Measurements from ENCODE around the gene GALNT18. TPM values are rescaled to one million over a fixed set of nuclear protein-coding genes. Genes with fewer than 3 reads are reported as not detected.

The GALNT18 gene
- total RNA-seq, 4 donors from 2014 or later = 4.7 to 20.4 (median 14.1) TPM

GRCh38 chr11:11263238-11264005 is 358.4 kb downstream of the GALNT18 start:
- Histone ChIP-seq H3K27ac (no peak overlapping the region), H3K4me1 (peaks cover 0 to 16% (median 4%) of the 10 kb centered on the region in 3 donors), H3K4me3 (no peak overlapping the region), H3K27me3 (no peaks in the 10 kb centered on the region), H3K36me3 (no peaks in the 10 kb centered on the region), H3K9me3 (no peaks in the 10 kb centered on the region)
- WGBS, 2 donors = 38 to 47% methylated on average over 7 to 8 of the region's 8 CpGs
- TF ChIP-seq POLR2A (IDR thresholded peaks at IDR 0.05) = no peak
- no peak for TF ChIP-seq CTCF (IDR thresholded peaks at IDR 0.05)
- DNase-seq = no peak
- intact Hi-C loops (cut with DNase I) = no loop called here

- WGBS, 2 donors = 88 to 92% methylated on average over 5 of the region's 5 CpGs
- Histone ChIP-seq H3K4me1 (peaks cover 0 to 16% (median 4%) of the 10 kb centered on the region in 3 donors), H3K36me3 (no peaks in the 10 kb centered on the region), H3K9me3 (no peaks in the 10 kb centered on the region), H3K27me3 (no peaks in the 10 kb centered on the region), H3K4me3 (no peak overlapping the region), H3K27ac (no peak overlapping the region)
- no peak for DNase-seq
- no peak for TF ChIP-seq CTCF (IDR thresholded peaks at IDR 0.05)
- TF ChIP-seq POLR2A (IDR thresholded peaks at IDR 0.05) = no peak
- intact Hi-C loops (cut with DNase I) = no loop called here
These were observed 359.5 kb downstream of the GALNT18 start for GRCh38 chr11:11262171-11262920.

- Histone ChIP-seq H3K4me3 (no peak overlapping the region), H3K9me3 (no peaks in the 10 kb centered on the region), H3K4me1 (peaks cover 0 to 16% (median 4%) of the 10 kb centered on the region in 3 donors), H3K27ac (no peak overlapping the region), H3K36me3 (no peaks in the 10 kb centered on the region), H3K27me3 (no peaks in the 10 kb centered on the region)
- intact Hi-C loops (cut with DNase I) = no loop called here
- DNase-seq = no peak
- TF ChIP-seq POLR2A (IDR thresholded peaks at IDR 0.05) (no peak), CTCF (IDR thresholded peaks at IDR 0.05) (no peak)
- WGBS, 2 donors = 71 to 90% methylated on average over 4 of the region's 5 CpGs
These were observed 360.2 kb downstream of the GALNT18 start for GRCh38 chr11:11261629-11262028.

GRCh38 chr11:11260903-11261302 is 360.9 kb downstream of the GALNT18 start:
- Histone ChIP-seq H3K4me3 (no peak overlapping the region), H3K27ac (no peak overlapping the region), H3K27me3 (no peaks in the 10 kb centered on the region), H3K9me3 (no peaks in the 10 kb centered on the region), H3K4me1 (peaks cover 0 to 16% (median 4%) of the 10 kb centered on the region in 3 donors), H3K36me3 (no peaks in the 10 kb centered on the region)
- TF ChIP-seq POLR2A (IDR thresholded peaks at IDR 0.05) (no peak), CTCF (IDR thresholded peaks at IDR 0.05) (no peak)
- no peak for DNase-seq
- intact Hi-C loops (cut with DNase I) = no loop called here
- WGBS, 2 donors = 50 to 91% methylated on average over 2 to 4 of the region's 4 CpGs

- no peaks in the 10 kb centered on the region for H3K36me3 ChIP-seq
- 86 to 91% methylated on average over 5 of the region's 5 CpGs for WGBS, 2 donors
- H3K4me1 ChIP-seq = no peaks in the 10 kb centered on the region
- no peak overlapping the region for H3K4me3 ChIP-seq
- H3K27ac ChIP-seq = no peak overlapping the region
- H3K27me3 ChIP-seq = no peaks in the 10 kb centered on the region
- intact Hi-C loops (cut with DNase I) = no loop called here
- no peaks in the 10 kb centered on the region for H3K9me3 ChIP-seq
- DNase-seq = no peak
- TF ChIP-seq POLR2A (IDR thresholded peaks at IDR 0.05) = no peak
- TF ChIP-seq CTCF (IDR thresholded peaks at IDR 0.05) = no peak
These were observed 367.8 kb downstream of the GALNT18 start for GRCh38 chr11:11253995-11254394.
